Hepatocyte (in vitro differentiated cells): ENCODE measurements around the gene REG1B. TPM values are rescaled to one million over a fixed set of nuclear protein-coding genes. Genes with fewer than 3 reads are reported as not detected.

Experiments
- DNase-seq: peaks from one replicate; pipeline ENCODE4 v3.0.0-alpha.2; 2016; ENCODE audit warnings: low spot score
- H2AFZ ChIP-seq: fragments of 200-600 bp; sonication (generic); 2 replicates; pipeline ENCODE4 v1.6.0; 2016; ENCODE audit warnings: antibody characterized with exemption, mild to moderate bottlenecking
- H3K27ac ChIP-seq: fragments of 200-600 bp; sonication (generic); 2 replicates; pipeline ENCODE4 v1.5.1; 2016; ENCODE audit warnings: mild to moderate bottlenecking
- H3K27me3 ChIP-seq: fragments of 200-600 bp; sonication (generic); 2 replicates; pipeline ENCODE4 v1.6.1; 2016
- H3K36me3 ChIP-seq: fragments of 200-600 bp; sonication (generic); replicated peaks from 2 replicates; pipeline ENCODE4 v1.5.1; 2016; ENCODE audit warnings: low read depth; ENCODE audit not compliant: insufficient read depth
- H3K4me1 ChIP-seq: fragments of 200-600 bp; sonication (generic); 2 replicates; pipeline ENCODE4 v1.5.1; 2016; ENCODE audit warnings: mild to moderate bottlenecking, moderate library complexity; ENCODE audit not compliant: insufficient read depth
- H3K4me2 ChIP-seq: fragments of 200-600 bp; sonication (generic); 2 replicates; pipeline ENCODE4 v1.6.0; 2016
- H3K4me3 ChIP-seq: fragments of 200-600 bp; sonication (generic); 2 replicates; pipeline ENCODE4 v1.5.1; 2016; ENCODE audit warnings: mild to moderate bottlenecking
- H3K79me2 ChIP-seq: fragments of 200-600 bp; sonication (generic); 2 replicates; pipeline ENCODE4 v1.6.0; 2017; ENCODE audit warnings: mild to moderate bottlenecking
- H3K9me2 ChIP-seq: fragments of 200-600 bp; sonication (generic); replicated peaks from 2 replicates; pipeline ENCODE4 v1.6.0; 2017; ENCODE audit warnings: mild to moderate bottlenecking; ENCODE audit not compliant: insufficient read depth
- H3K9me3 ChIP-seq: fragments of 200-600 bp; sonication (generic); 2 replicates; pipeline ENCODE4 v1.5.1; 2016; ENCODE audit warnings: low read depth, mild to moderate bottlenecking
- H4K20me1 ChIP-seq: fragments of 200-600 bp; sonication (generic); 2 replicates; pipeline ENCODE4 v1.6.0; 2016; ENCODE audit warnings: mild to moderate bottlenecking; ENCODE audit not compliant: insufficient read depth, poor library complexity, severe bottlenecking
- EZH2 ChIP-seq: fragments of 200-600 bp; sonication (generic); IDR thresholded peaks from 2 replicates; pipeline ENCODE4 v1.6.1; 2016; ENCODE audit warnings: antibody characterized with exemption, mild to moderate bottlenecking, borderline replicate concordance
- EZH2phosphoT487 ChIP-seq: fragments of 200-600 bp; sonication (generic); IDR thresholded peaks from one replicate; pipeline ENCODE4 v1.6.1; 2018; ENCODE audit warnings: antibody characterized with exemption, mild to moderate bottlenecking, low read depth, moderate library complexity; ENCODE audit not compliant: unreplicated experiment, severe bottlenecking
- WGBS: methylation state at CpG from one replicate; pipeline ENCODE4 v1.1.6; 2016; ENCODE audit warnings: low lambda C conversion rate; ENCODE audit errors: missing lambda C conversion rate; 5-methylcytosine and 5-hydroxymethylcytosine counted together
- polyA plus RNA-seq: library from polyadenylated mRNA; unstranded; fragments of >200 nt; fragmentation: Nextera tagmentation; extraction: Ambion mirVana; gene quantifications from 2 replicates; pipeline ENCODE4 v1.2.1, GENCODE V29; 2016
- total RNA-seq: library from RNA; depleted of rRNA; stranded (reverse); fragments of >200 nt; gene quantifications from 2 replicates; pipeline ENCODE4 v1.2.3, GENCODE V29; 2014
- TF ChIP-seq, protein P1 (sequence below): fragments of 200-600 bp; sonication (generic); IDR thresholded peaks from 2 replicates; pipeline ENCODE4 v1.5.1; 2016; ENCODE audit warnings: antibody characterized with exemption, mild to moderate bottlenecking; ENCODE audit not compliant: poor library complexity

Gene REG1B
- total and polyA plus RNA-seq, 2 experiments from 2014 or later: not detected

DNA sequence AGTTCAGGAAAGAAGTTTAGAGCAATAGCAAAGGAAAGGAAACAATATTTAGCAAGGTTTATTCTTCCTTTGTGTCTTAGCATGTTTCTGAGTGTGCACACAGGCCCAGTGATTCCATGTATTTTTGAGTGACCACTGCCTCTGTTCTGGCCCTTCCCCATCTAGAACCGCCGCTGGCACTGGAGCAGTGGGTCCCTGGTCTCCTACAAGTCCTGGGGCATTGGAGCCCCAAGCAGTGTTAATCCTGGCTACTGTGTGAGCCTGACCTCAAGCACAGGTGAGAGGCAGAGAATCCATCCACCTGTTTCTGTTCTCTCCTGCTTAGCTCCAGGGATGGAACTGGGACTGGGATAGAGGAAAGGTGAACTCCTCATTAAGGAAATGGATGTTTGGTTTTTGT is 34.9 kb upstream of the REG1B start:
- no peak overlapping the region for H3K4me3 ChIP-seq
- H4K20me1 ChIP-seq: no peaks in the 10 kb centered on the region
- no peaks in the 10 kb centered on the region for H3K9me2 ChIP-seq
- no peak overlapping the region for H3K4me2 ChIP-seq
- WGBS: 88% methylated on average over 2 of the region's 2 CpGs
- H3K27ac ChIP-seq: no peak overlapping the region
- H3K9me3 ChIP-seq: no peaks in the 10 kb centered on the region
- no peaks in the 10 kb centered on the region for H3K79me2 ChIP-seq
- no peaks in the 10 kb centered on the region for H3K36me3 ChIP-seq
- TF ChIP-seq EZH2phosphoT487 (no peak), EZH2 (no peak)
- TF ChIP-seq, protein P1, sequence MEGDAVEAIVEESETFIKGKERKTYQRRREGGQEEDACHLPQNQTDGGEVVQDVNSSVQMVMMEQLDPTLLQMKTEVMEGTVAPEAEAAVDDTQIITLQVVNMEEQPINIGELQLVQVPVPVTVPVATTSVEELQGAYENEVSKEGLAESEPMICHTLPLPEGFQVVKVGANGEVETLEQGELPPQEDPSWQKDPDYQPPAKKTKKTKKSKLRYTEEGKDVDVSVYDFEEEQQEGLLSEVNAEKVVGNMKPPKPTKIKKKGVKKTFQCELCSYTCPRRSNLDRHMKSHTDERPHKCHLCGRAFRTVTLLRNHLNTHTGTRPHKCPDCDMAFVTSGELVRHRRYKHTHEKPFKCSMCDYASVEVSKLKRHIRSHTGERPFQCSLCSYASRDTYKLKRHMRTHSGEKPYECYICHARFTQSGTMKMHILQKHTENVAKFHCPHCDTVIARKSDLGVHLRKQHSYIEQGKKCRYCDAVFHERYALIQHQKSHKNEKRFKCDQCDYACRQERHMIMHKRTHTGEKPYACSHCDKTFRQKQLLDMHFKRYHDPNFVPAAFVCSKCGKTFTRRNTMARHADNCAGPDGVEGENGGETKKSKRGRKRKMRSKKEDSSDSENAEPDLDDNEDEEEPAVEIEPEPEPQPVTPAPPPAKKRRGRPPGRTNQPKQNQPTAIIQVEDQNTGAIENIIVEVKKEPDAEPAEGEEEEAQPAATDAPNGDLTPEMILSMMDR: no peak
- no peaks in the 10 kb centered on the region for H3K27me3 ChIP-seq
- H3K4me1 ChIP-seq: no peaks in the 10 kb centered on the region
- H2AFZ ChIP-seq: no peak overlapping the region
- no peak for DNase-seq

DNA sequence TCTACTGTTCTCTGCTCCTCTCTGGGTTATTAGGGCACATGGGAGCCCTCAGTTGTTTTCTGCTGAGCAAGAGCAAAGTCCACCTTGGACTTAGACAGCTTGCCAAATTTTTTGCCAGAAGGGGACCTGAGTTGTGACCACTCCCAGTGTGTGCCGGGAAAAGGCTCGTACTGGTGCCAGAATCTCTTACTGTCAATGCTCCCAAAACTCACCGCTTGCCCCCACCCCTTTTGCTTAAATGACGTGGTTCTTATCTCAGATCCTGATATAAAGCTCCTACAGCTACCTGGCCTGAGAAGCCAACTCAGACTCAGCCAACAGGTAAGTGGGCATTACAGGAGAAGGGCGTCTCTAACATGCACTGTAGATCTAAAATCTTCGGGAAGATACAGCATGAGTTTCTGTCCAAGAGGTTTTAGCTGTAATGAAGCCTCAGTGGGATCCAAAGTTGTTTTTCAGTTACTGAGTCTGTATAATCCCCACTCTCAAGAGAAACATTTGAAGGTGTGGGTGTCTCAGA is 32.5 kb upstream of the REG1B start, which contains the start of gene REG1A:
Gene REG1A (plus strand): TSS at position 295 of the 520 bp plus-strand sequence. CDS start 374 bp downstream, outside the sequence.
- 66% methylated on average over 6 of the region's 6 CpGs for WGBS
- Histone ChIP-seq H3K36me3 (no peaks in the 10 kb centered on the region), H3K4me1 (no peaks in the 10 kb centered on the region), H3K27ac (no peak within 1 kb of the TSS), H4K20me1 (no peaks in the 10 kb centered on the region), H3K9me3 (no peaks in the 10 kb centered on the region), H3K79me2 (no peaks in the 10 kb centered on the region), H3K9me2 (no peaks in the 10 kb centered on the region), H3K27me3 (no peaks in the 10 kb centered on the region), H3K4me2 (no peak within 1 kb of the TSS), H3K4me3 (no peak within 1 kb of the TSS), H2AFZ (no peak within 1 kb of the TSS)
- TF ChIP-seq EZH2phosphoT487: no peak
- no peak for TF ChIP-seq EZH2
- TF ChIP-seq, protein P1: no peak
- DNase-seq: no peak

DNA sequence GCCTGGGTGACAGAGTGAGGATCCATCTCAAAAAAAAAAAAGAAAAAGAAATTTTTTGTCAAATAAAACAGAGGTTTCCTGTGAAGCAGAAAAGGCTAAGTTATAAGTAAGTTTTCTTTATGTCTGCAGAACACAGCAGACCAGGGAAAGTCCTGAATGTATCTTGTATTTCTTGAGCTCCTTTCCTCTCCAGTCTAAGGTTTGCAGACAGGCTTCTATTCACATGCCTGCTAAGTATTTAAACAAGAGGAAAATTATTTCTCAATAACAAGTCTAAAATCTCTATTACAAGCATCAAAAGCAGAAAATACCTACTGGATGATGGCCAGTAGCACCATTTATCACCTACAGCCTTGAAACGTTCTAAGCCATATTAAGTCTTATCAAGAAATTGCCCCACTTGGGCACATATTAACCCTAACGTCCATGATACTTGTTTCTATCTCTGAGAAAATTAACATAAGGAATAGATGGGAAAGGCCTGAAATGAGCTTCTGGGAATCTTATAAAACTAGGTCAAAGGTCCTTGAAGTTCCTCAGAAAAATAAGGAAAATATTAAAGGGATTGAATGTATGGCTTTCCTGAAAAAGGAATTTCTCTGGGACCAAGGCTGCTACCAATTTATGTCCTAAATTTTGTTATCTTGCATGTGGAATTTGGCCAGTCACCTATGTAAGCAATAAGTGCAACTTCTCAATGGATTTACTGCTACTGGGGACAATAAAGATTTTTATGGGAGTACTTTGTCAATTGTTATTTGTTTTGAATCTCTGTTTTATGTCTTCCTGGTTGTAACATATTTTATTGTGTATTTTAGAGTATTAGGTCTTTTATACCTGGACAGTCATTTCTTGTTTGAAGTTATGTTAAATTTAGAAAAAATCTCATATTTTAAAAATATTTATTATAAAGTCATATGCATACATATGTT is 29.5 kb upstream of the REG1B start:
- DNase-seq: no peak
- Histone ChIP-seq H3K27me3 (no peaks in the 10 kb centered on the region), H2AFZ (no peak overlapping the region), H3K4me1 (no peaks in the 10 kb centered on the region), H3K4me3 (no peak overlapping the region), H3K79me2 (no peaks in the 10 kb centered on the region), H3K9me3 (no peaks in the 10 kb centered on the region), H3K27ac (no peak overlapping the region), H4K20me1 (no peaks in the 10 kb centered on the region), H3K4me2 (no peak overlapping the region), H3K9me2 (no peaks in the 10 kb centered on the region), H3K36me3 (no peaks in the 10 kb centered on the region)
- TF ChIP-seq, protein P1: no peak
- 68% methylated on average over 2 of the region's 2 CpGs for WGBS
